CD14-positive monocyte (primary cell): ENCODE results near the gene MAGEB5. TPM values are rescaled to one million over a fixed set of nuclear protein-coding genes. Genes with fewer than 3 reads are reported as not detected.

Source experiments
- DNase-seq, 3 donors: peaks; one replicate each; pipeline ENCODE4 v3.0.0-alpha.2; 2011 to 2022
- H2AFZ ChIP-seq: 2 replicates; pipeline ENCODE4 v1.6.0; 2012; ENCODE audit warnings: mild to moderate bottlenecking, low read depth, low read length, inconsistent platforms; ENCODE audit not compliant: insufficient read depth, poor library complexity, severe bottlenecking
- H3K27ac ChIP-seq, 2 donors: 1 replicate in 1 of 2; 2 replicates in 1 of 2; pipeline ENCODE4 v1.5.1; 2012 to 2013; ENCODE audit warnings: low read length in 2 of 2, control low read depth in 1 of 2, inconsistent platforms in 1 of 2, low read depth in 1 of 2, mild to moderate bottlenecking in 1 of 2
- H3K27me3 ChIP-seq, 2 donors: one replicate each; pipeline versions ENCODE4 v1.6.0 to v1.6.1; 2011 to 2013; ENCODE audit warnings: low read length in 2 of 2; ENCODE audit not compliant: control insufficient read depth in 2 of 2, insufficient read depth in 2 of 2
- H3K36me3 ChIP-seq, 2 donors: replicated peaks in 1 of 2; 1 replicate in 1 of 2; 2 replicates in 1 of 2; pipeline versions ENCODE4 v1.5.1 to v1.6.1; 2012 to 2013; ENCODE audit warnings: low read length in 2 of 2, control low read depth in 1 of 2, inconsistent platforms in 1 of 2, mild to moderate bottlenecking in 1 of 2; ENCODE audit not compliant: insufficient read depth in 2 of 2, control insufficient read depth in 1 of 2
- H3K4me1 ChIP-seq, 2 donors: 1 replicate in 1 of 2; 2 replicates in 1 of 2; pipeline versions ENCODE4 v1.5.1 to v1.6.1; 2012 to 2013; ENCODE audit warnings: low read length in 2 of 2, control low read depth in 1 of 2, inconsistent platforms in 1 of 2, mild to moderate bottlenecking in 1 of 2, moderate library complexity in 1 of 2; ENCODE audit not compliant: insufficient read depth in 2 of 2, control insufficient read depth in 1 of 2
- H3K4me2 ChIP-seq: replicated peaks from 2 replicates; pipeline ENCODE3; 2012; ENCODE audit warnings: low read length, moderate library complexity, mild to moderate bottlenecking; ENCODE audit not compliant: poor library complexity, severe bottlenecking; ENCODE audit errors: extremely low read depth
- H3K4me3 ChIP-seq, 3 experiments: fragments of 200-600 bp in 1 of 3; sonication (generic) in 1 of 3; replicated peaks in 1 of 3; 1 replicate in 2 of 3; 2 replicates in 1 of 3; pipeline ENCODE4 v1.5.1; 2011 to 2013; ENCODE audit warnings: low read length in 3 of 3, mild to moderate bottlenecking in 3 of 3, control low read depth in 2 of 3, low read depth in 2 of 3, inconsistent platforms in 1 of 3, moderate library complexity in 1 of 3
- H3K79me2 ChIP-seq: 2 replicates; pipeline ENCODE4 v1.6.0; 2012; ENCODE audit warnings: mild to moderate bottlenecking, control low read depth, inconsistent platforms, low read length, moderate library complexity; ENCODE audit not compliant: insufficient read depth
- H3K9ac ChIP-seq: 2 replicates; pipeline ENCODE4 v1.6.0; 2017; ENCODE audit warnings: low read length, mild to moderate bottlenecking; ENCODE audit not compliant: insufficient read depth, poor library complexity, severe bottlenecking
- H3K9me3 ChIP-seq, 2 donors: replicated peaks in 1 of 2; 1 replicate in 1 of 2; 2 replicates in 1 of 2; pipeline versions ENCODE4 v1.5.1 to v1.6.1; 2012 to 2013; ENCODE audit warnings: low read length in 2 of 2, control low read depth in 1 of 2; ENCODE audit not compliant: control insufficient read depth in 1 of 2, insufficient read depth in 1 of 2
- H4K20me1 ChIP-seq: 2 replicates; pipeline ENCODE4 v1.6.0; 2012; ENCODE audit warnings: mild to moderate bottlenecking, low read length, control low read depth, moderate library complexity; ENCODE audit not compliant: insufficient read depth
- H3K27ac Mint-ChIP-seq, 7 donors: one replicate each; pipeline ENCODE4 v1.8.0; 2020; ENCODE audit warnings: mild to moderate bottlenecking in 7 of 7, mixed read lengths in 7 of 7, moderate library complexity in 6 of 7, inconsistent platforms in 2 of 7
- H3K27me3 Mint-ChIP-seq, 3 donors: one replicate each; pipeline ENCODE4 v1.8.0; 2021 to 2022; ENCODE audit warnings: low read depth in 3 of 3, mild to moderate bottlenecking in 3 of 3, mixed read lengths in 3 of 3, moderate library complexity in 3 of 3, inconsistent platforms in 1 of 3
- H3K36me3 Mint-ChIP-seq, 2 donors: one replicate each; pipeline ENCODE4 v1.8.0; 2020; ENCODE audit warnings: mixed read lengths in 2 of 2, inconsistent platforms in 1 of 2, mild to moderate bottlenecking in 1 of 2
- H3K4me1 Mint-ChIP-seq: one replicate; pipeline ENCODE4 v1.8.0; 2020; ENCODE audit warnings: mild to moderate bottlenecking, mixed read lengths
- H3K4me3 Mint-ChIP-seq, 2 donors: one replicate each; pipeline ENCODE4 v1.8.0; 2020; ENCODE audit warnings: mild to moderate bottlenecking in 2 of 2, mixed read lengths in 2 of 2, moderate library complexity in 1 of 2
- H3K9me3 Mint-ChIP-seq, 7 donors: one replicate each; pipeline ENCODE4 v1.8.0; 2020 to 2022; ENCODE audit warnings: mixed read lengths in 7 of 7, mild to moderate bottlenecking in 6 of 7, moderate library complexity in 6 of 7, inconsistent platforms in 2 of 7
- WGBS: methylation state at CpG from one replicate; pipeline ENCODE4 v1.1.5; 2013; ENCODE audit warnings: missing lambda C conversion rate; ENCODE audit not compliant: insufficient coverage; 5-methylcytosine and 5-hydroxymethylcytosine counted together
- intact Hi-C, 2 donors: fragments of 100-400 bp; cut with micrococcal nuclease; formaldehyde crosslinking; loops; one replicate each; pipeline versions ENCODE4 v1.15.0 to v1.15.1; 2023
- polyA plus RNA-seq, 3 donors: library from polyadenylated mRNA; depleted of rRNA in 1 of 3; unstranded in 2 of 3; stranded (reverse) in 1 of 3; fragments of 300-500 nt in 2 of 3; fragments of >200 nt in 1 of 3; fragmentation: Illumina TruSeq in 2 of 3; gene quantifications; 1 replicate in 2 of 3; 2 replicates in 1 of 3; pipeline ENCODE4 v1.2.3, GENCODE V29; 2012 to 2021
- TF ChIP-seq, protein P1 (sequence below): fragments of 200-600 bp; IDR thresholded peaks from one replicate; pipeline ENCODE4 v1.8.0; 2022; ENCODE audit warnings: antibody characterized with exemption, mild to moderate bottlenecking

MAGEB5 gene
- polyA plus RNA-seq, 3 donors, result not detected

GRCh38 chrX:26234177-26234576 is 18.2 kb downstream of the MAGEB5 start:
- peaks cover 0 to 16% (median 2%) of the 10 kb centered on the region in 7 donors for H3K9me3 Mint-ChIP-seq
- intact Hi-C loops, result no loop called here
- H3K27me3 ChIP-seq, result no peaks in the 10 kb centered on the region
- H3K9ac ChIP-seq, result no peak overlapping the region
- no peak overlapping the region for H2AFZ ChIP-seq
- peaks cover 0 to 14% of the 10 kb centered on the region in 2 donors for H3K9me3 ChIP-seq
- no peak overlapping the region for H3K4me3 ChIP-seq
- H4K20me1 ChIP-seq, result no peaks in the 10 kb centered on the region
- no peaks in the 10 kb centered on the region for H3K79me2 ChIP-seq
- no peak for DNase-seq
- TF ChIP-seq, protein P1, sequence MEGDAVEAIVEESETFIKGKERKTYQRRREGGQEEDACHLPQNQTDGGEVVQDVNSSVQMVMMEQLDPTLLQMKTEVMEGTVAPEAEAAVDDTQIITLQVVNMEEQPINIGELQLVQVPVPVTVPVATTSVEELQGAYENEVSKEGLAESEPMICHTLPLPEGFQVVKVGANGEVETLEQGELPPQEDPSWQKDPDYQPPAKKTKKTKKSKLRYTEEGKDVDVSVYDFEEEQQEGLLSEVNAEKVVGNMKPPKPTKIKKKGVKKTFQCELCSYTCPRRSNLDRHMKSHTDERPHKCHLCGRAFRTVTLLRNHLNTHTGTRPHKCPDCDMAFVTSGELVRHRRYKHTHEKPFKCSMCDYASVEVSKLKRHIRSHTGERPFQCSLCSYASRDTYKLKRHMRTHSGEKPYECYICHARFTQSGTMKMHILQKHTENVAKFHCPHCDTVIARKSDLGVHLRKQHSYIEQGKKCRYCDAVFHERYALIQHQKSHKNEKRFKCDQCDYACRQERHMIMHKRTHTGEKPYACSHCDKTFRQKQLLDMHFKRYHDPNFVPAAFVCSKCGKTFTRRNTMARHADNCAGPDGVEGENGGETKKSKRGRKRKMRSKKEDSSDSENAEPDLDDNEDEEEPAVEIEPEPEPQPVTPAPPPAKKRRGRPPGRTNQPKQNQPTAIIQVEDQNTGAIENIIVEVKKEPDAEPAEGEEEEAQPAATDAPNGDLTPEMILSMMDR, result no peak
- no peak overlapping the region for H3K4me3 Mint-ChIP-seq
- no peak overlapping the region for H3K27ac Mint-ChIP-seq
- H3K4me1 Mint-ChIP-seq, result no peaks in the 10 kb centered on the region
- H3K4me1 ChIP-seq, result no peaks in the 10 kb centered on the region
- H3K27me3 Mint-ChIP-seq, result no peaks in the 10 kb centered on the region
- WGBS, result no CpG with 5 or more reads among the region's 1 CpG
- no peak overlapping the region for H3K4me2 ChIP-seq
- no peak overlapping the region for H3K27ac ChIP-seq
- H3K36me3 ChIP-seq, result no peaks in the 10 kb centered on the region
- H3K36me3 Mint-ChIP-seq, result no peaks in the 10 kb centered on the region

DNA sequence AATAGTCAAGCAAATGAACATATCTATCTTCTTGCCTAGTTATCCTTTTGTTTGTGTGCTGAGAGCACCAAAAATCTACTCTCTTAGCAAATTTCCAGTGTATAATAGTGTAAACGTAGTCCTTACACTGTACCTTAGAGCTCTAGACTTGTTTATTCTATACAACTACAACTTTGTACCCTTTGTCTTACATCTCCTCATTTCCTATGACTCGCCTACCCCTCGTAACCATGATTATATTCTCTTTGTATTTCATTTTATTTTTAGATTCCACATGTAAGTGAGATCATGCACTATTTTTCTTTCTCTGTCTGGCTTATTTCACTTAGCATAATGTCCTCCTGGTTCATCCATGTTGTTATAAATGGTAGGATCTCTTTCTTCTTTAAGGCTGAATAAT is 37.6 kb downstream of the MAGEB5 start:
- H3K4me1 Mint-ChIP-seq, result no peaks in the 10 kb centered on the region
- Histone ChIP-seq H4K20me1 (no peaks in the 10 kb centered on the region), H3K9me3 (no peaks in the 10 kb centered on the region), H3K27me3 (no peaks in the 10 kb centered on the region), H3K9ac (no peak overlapping the region), H3K4me1 (no peaks in the 10 kb centered on the region), H3K36me3 (no peaks in the 10 kb centered on the region), H2AFZ (no peak overlapping the region), H3K4me2 (no peak overlapping the region), H3K27ac (no peak overlapping the region), H3K79me2 (no peaks in the 10 kb centered on the region), H3K4me3 (no peak overlapping the region)
- WGBS, result no CpG with 5 or more reads among the region's 3 CpGs
- TF ChIP-seq, protein P1, result no peak
- peaks cover 0 to 3% (median 0%) of the 10 kb centered on the region in 7 donors for H3K9me3 Mint-ChIP-seq
- H3K36me3 Mint-ChIP-seq, result no peaks in the 10 kb centered on the region
- no peak overlapping the region for H3K4me3 Mint-ChIP-seq
- intact Hi-C loops, result no loop called here
- no peak for DNase-seq
- H3K27me3 Mint-ChIP-seq, result no peaks in the 10 kb centered on the region
- H3K27ac Mint-ChIP-seq, result no peak overlapping the region
